Heart right ventricle (tissue), 16 donors: ENCODE data around the gene OASL. TPM values are rescaled to one million over a fixed set of nuclear protein-coding genes. Genes with fewer than 3 reads are reported as not detected.

Experiments
- ATAC-seq, 8 donors: fragments of 200-7000 bp; cut with Tn5 transposase; one replicate each; pipeline ENCODE4 v1.9.1; 2020; ENCODE audit warnings: mild to moderate bottlenecking in 8 of 8, moderate library complexity in 8 of 8, moderate number of reproducible peaks in 1 of 8
- DNase-seq, 2 donors: peaks; one replicate each; pipeline ENCODE4 v3.0.0-alpha.2; 2020
- H3K27ac ChIP-seq, 10 donors: fragments of 200-600 bp; sonication (generic) in 2 of 10; one replicate each; pipeline versions ENCODE4 v1.5.0 to v1.8.0; 2020 to 2022; ENCODE audit warnings: mild to moderate bottlenecking in 3 of 10
- H3K27me3 ChIP-seq, 7 donors: fragments of 200-600 bp; one replicate each; pipeline ENCODE4 v1.8.0; 2021 to 2022; ENCODE audit warnings: mild to moderate bottlenecking in 2 of 7
- H3K36me3 ChIP-seq, 9 donors: fragments of 200-600 bp; sonication (generic) in 1 of 9; one replicate each; pipeline versions ENCODE4 v1.5.0 to v1.8.0; 2020 to 2022; ENCODE audit warnings: mild to moderate bottlenecking in 2 of 9
- H3K4me1 ChIP-seq, 9 donors: fragments of 200-600 bp; sonication (generic) in 1 of 9; one replicate each; pipeline versions ENCODE4 v1.5.0 to v1.8.0; 2020 to 2022; ENCODE audit warnings: mild to moderate bottlenecking in 4 of 9
- H3K4me3 ChIP-seq, 10 donors: fragments of 200-600 bp; sonication (generic) in 2 of 10; one replicate each; pipeline versions ENCODE4 v1.5.0 to v1.8.0; 2020 to 2022; ENCODE audit warnings: mild to moderate bottlenecking in 7 of 10, moderate library complexity in 2 of 10
- H3K9me3 ChIP-seq, 11 donors: fragments of 200-600 bp in 10 of 11; sonication (generic) in 2 of 11; one replicate each; pipeline versions ENCODE4 v1.5.0 to v1.8.0; 2013 to 2022; ENCODE audit warnings: mild to moderate bottlenecking in 2 of 11, control low read depth in 1 of 11, moderate library complexity in 1 of 11
- CTCF ChIP-seq, 9 donors: fragments of 200-600 bp; sonication (generic) in 2 of 9; IDR thresholded peaks; one replicate each; pipeline versions ENCODE4 v1.5.0 to v1.8.0; 2021 to 2022; ENCODE audit warnings: antibody characterized with exemption in 9 of 9, mild to moderate bottlenecking in 5 of 9, moderate library complexity in 1 of 9
- WGBS, 2 donors: extraction: QIAGEN DNeasy Blood & Tissue Kit; methylation state at CpG; one replicate each; pipeline ENCODE4 v1.1.7; 2013; ENCODE audit warnings: inconsistent platforms in 1 of 2; 5-methylcytosine and 5-hydroxymethylcytosine counted together
- intact Hi-C, 10 donors: fragments of 100-400 bp; cut with DNase I; formaldehyde crosslinking; loops; one replicate each; pipeline versions ENCODE4 v1.11.1 to v1.14.2; 2022
- polyA plus RNA-seq, 2 donors: library from polyadenylated mRNA; stranded (reverse); fragments of 200-250 nt; gene quantifications; one replicate each; pipeline ENCODE4 v1.2.3, GENCODE V29; 2013
- total RNA-seq, 10 donors: library from RNA; stranded (reverse); fragmentation: NEBNext Ultra II Directional in 3 of 10; extraction: Animal tissue kit (Norgen Biotek cat#: 25700) in 3 of 10; gene quantifications; one replicate each; pipeline versions ENCODE4 v1.2.1 to v1.2.4, GENCODE V29; 2021 to 2023
- donor health status: Arrhythmogenic right ventricular cardiomyopathy.
- donor health status: ischemic (EF 13 %, LVEDD 7.1; RV severe dilation, severe dysfunction).
- donor health status: healthy with polysubstance abuse.
- donor health status: DM: no; HTN: yes; CAD: no.
- donor health status: DM: no; HTN: no; CAD: no.
- donor health status: ischemic (EF 25% LVEDD 6.9; RV normal size, moderate dysfunction).
- donor health status: ischemic (EF 25% LVEDD 5.7; RV mildly dilated, moderate dysfunction).
- donor health status: healthy.
- donor health status: DM: yes; HTN: yes; CAD: no.
- donor health status: Ischemic cardiomyopathy.
- donor health status: ischemic (EF 35%, LVEDD 5.7; RV mildly dilated, moderate dysfunction).
- donor health status: nonischemic (EF 11% LVEDD 7.7; RV severe dilation, severe dysfunction).
- donor health status: DM: yes; HTN: yes; CAD: no.
- donor health status: PGD.
- donor health status: ischemic (EF 29% LVEDD 5.4; RV normal size, mild dysfunction).
- donor health status: nonischemic (EF 23%, LVEDD 6.1; RV moderate dilation, normal function).

OASL gene
- total and polyA plus RNA-seq, 12 donors, result 0.19 to 2.5 (median 0.95) TPM

GRCh38 chr12:120970310-120970709, 68.7 kb downstream of the OASL start:
- no peak for DNase-seq
- Histone ChIP-seq H3K4me3 (no peak overlapping the region), H3K36me3 (no peaks in the 10 kb centered on the region), H3K9me3 (no peaks in the 10 kb centered on the region), H3K4me1 (peaks cover 0 to 3% (median 0%) of the 10 kb centered on the region in 9 donors), H3K27ac (no peak overlapping the region), H3K27me3 (no peaks in the 10 kb centered on the region)
- no peak for TF ChIP-seq CTCF (IDR thresholded peaks at IDR 0.05)
- no peak for ATAC-seq
- intact Hi-C loops, result loop anchor here (2.0 to 10.0 kb wide), 12 partner anchors 113 to 388 kb away; partner anchors contain the start of genes ACADS (in 5 of the 10), POP5 (in 4 of the 10), CABP1 (in 1 of the 10) and UNC119B (in 1 of the 10)
- 64 to 66% methylated on average over 3 of the region's 3 CpGs for WGBS, 2 donors

Other genes starting within 250 kb of the OASL start
- 10 to 100 TPM; 26.6 to 45.0 (median 36.2) TPM for gene SPPL3, start 134.9 kb downstream of the OASL start, total RNA-seq
- 10 to 100 TPM in 1 of 2 donors, 1 to 10 TPM in 1; 9.7 to 12.3 TPM for gene SPPL3, start 134.9 kb downstream of the OASL start, polyA plus RNA-seq
- not detected for gene HNF1A, start 60.7 kb downstream of the OASL start, total RNA-seq
- under 1 TPM in 1 of 2 donors, not detected in 1; 0.04 TPM for gene HNF1A, start 60.7 kb downstream of the OASL start, polyA plus RNA-seq
- 10 to 100 TPM in 1 of 10 donors, 1 to 10 TPM in 9; 5.7 to 11.4 (median 8.2) TPM for gene C12orf43, start 22.8 kb downstream of the OASL start, total RNA-seq
- 10 to 100 TPM in 1 of 2 donors, 1 to 10 TPM in 1; 8.6 to 10.8 TPM for gene C12orf43, start 22.8 kb downstream of the OASL start, polyA plus RNA-seq
- gene P2RX7, start 93.6 kb upstream of the OASL start, total RNA-seq, result 1 to 10 TPM in 9 of 10 donors, under 1 TPM in 1; 0.52 to 7.0 (median 1.6) TPM
- 1 to 10 TPM in 1 of 2 donors, under 1 TPM in 1; 0.25 to 3.2 TPM for gene P2RX7, start 93.6 kb upstream of the OASL start, polyA plus RNA-seq
- 10 to 100 TPM in 1 of 10 donors, 1 to 10 TPM in 9; 3.7 to 12.6 (median 5.5) TPM for gene P2RX4, start 170.9 kb upstream of the OASL start, total RNA-seq
- gene P2RX4, start 170.9 kb upstream of the OASL start, polyA plus RNA-seq, result 10 to 100 TPM in 1 of 2 donors, 1 to 10 TPM in 1; 4.4 to 10.6 TPM